SU-DHL-6 (cell line): Measurements from ENCODE around the gene PHPT1.

Experiments used
- H2AFZ ChIP-seq: fragments of 200-600 bp; sonication (generic); 2 replicates; pipeline ENCODE4 v1.6.1; 2014; ENCODE audit warnings: low read depth, mild to moderate bottlenecking, moderate library complexity, mixed read lengths, antibody characterized with exemption, low read length; ENCODE audit not compliant: severe bottlenecking
- H3F3A ChIP-seq: fragments of 200-600 bp; shearing (Covaris generic); 2 replicates; pipeline ENCODE4 v1.6.0; 2016; ENCODE audit warnings: antibody characterized with exemption, mild to moderate bottlenecking; ENCODE audit not compliant: insufficient read depth
- H3K27ac ChIP-seq: fragments of 200-600 bp; sonication (generic); 2 replicates; pipeline ENCODE4 v1.5.1; 2016; ENCODE audit warnings: low read depth, mild to moderate bottlenecking, low read length, moderate library complexity, mixed read lengths
- H3K27me3 ChIP-seq: fragments of 200-600 bp; sonication (generic), shearing (Covaris generic); 2 replicates; pipeline ENCODE4 v1.6.0; 2014; ENCODE audit warnings: mild to moderate bottlenecking, low read length
- H3K36me3 ChIP-seq: fragments of 200-600 bp; sonication (generic); 2 replicates; pipeline ENCODE4 v1.6.1; 2014; ENCODE audit warnings: mild to moderate bottlenecking, low read length, mixed read lengths
- H3K4me2 ChIP-seq: fragments of 300-600, 200-600 bp; shearing (Covaris generic), sonication (generic); 2 replicates; pipeline ENCODE4 v1.6.0; 2014; ENCODE audit warnings: low read length, low read depth, mild to moderate bottlenecking; ENCODE audit not compliant: poor library complexity, severe bottlenecking
- H3K4me3 ChIP-seq: fragments of 200-600 bp; sonication (generic); 2 replicates; pipeline ENCODE4 v1.5.1; 2014; ENCODE audit warnings: antibody characterized with exemption, low read length, mild to moderate bottlenecking, mixed read lengths; ENCODE audit not compliant: insufficient read depth, poor library complexity, severe bottlenecking
- H3K79me2 ChIP-seq: fragments of 200-600 bp; sonication (generic); 2 replicates; pipeline ENCODE4 v1.6.1; 2014; ENCODE audit warnings: mild to moderate bottlenecking, low read length, moderate library complexity; ENCODE audit not compliant: insufficient read depth
- H3K9ac ChIP-seq: fragments of 200-600 bp; sonication (generic); 2 replicates; pipeline ENCODE4 v1.7.0; 2014; ENCODE audit warnings: mild to moderate bottlenecking, low read length
- H3K9me2 ChIP-seq: fragments of 200-600 bp; sonication (generic); replicated peaks from 2 replicates; pipeline ENCODE4 v1.6.1; 2014; ENCODE audit warnings: low read length; ENCODE audit not compliant: insufficient read depth
- H3K9me3 ChIP-seq: fragments of 200-600 bp; sonication (generic); 2 replicates; pipeline ENCODE4 v1.6.1; 2014; ENCODE audit warnings: low read length, mixed read lengths; ENCODE audit not compliant: insufficient read depth
- H4K20me1 ChIP-seq: fragments of 200-600 bp; sonication (generic); 2 replicates; pipeline ENCODE4 v1.6.1; 2014; ENCODE audit warnings: low read depth, mild to moderate bottlenecking, antibody characterized with exemption, low read length, moderate library complexity, mixed read lengths
- CTCF ChIP-seq: fragments of 200-600 bp; sonication (generic); IDR thresholded peaks from one replicate; pipeline ENCODE4 v1.5.1; 2017; ENCODE audit warnings: antibody characterized with exemption, mild to moderate bottlenecking, low read length, moderate library complexity; ENCODE audit not compliant: insufficient read depth, poor library complexity, severe bottlenecking
- EZH2phosphoT487 ChIP-seq: fragments of 200-600 bp; sonication (generic), shearing (Covaris generic); conservative IDR thresholded peaks from 2 replicates; pipeline ENCODE4 v1.6.1; 2018; ENCODE audit warnings: mild to moderate bottlenecking, antibody characterized with exemption, low read length, moderate library complexity, mixed read lengths

The PHPT1 gene

GRCh38 chr9:136851941-136852663 lies 2.9 kb downstream of the PHPT1 start, which contains the start of gene MAMDC4:
Gene MAMDC4, plus strand, starts transcription at chr9:136852346. Its CDS starts 71 bp downstream, at chr9:136852417.
- H3K27ac ChIP-seq = no peak within 1 kb of the TSS
- H3K4me3 ChIP-seq = no peak within 1 kb of the TSS
- H3K27me3 ChIP-seq = no peaks in the 10 kb centered on the region
- no peaks in the 10 kb centered on the region for H3K9me2 ChIP-seq
- no peaks in the 10 kb centered on the region for H3K36me3 ChIP-seq
- H3K79me2 ChIP-seq = no peaks in the 10 kb centered on the region
- no peaks in the 10 kb centered on the region for H3F3A ChIP-seq
- no peaks in the 10 kb centered on the region for H4K20me1 ChIP-seq
- H2AFZ ChIP-seq = no peak within 1 kb of the TSS
- H3K9ac ChIP-seq = no peak within 1 kb of the TSS
- H3K9me3 ChIP-seq = no peaks in the 10 kb centered on the region
- no peak within 1 kb of the TSS for H3K4me2 ChIP-seq
- TF ChIP-seq EZH2phosphoT487 = no peak
- no peak for TF ChIP-seq CTCF

DNA sequence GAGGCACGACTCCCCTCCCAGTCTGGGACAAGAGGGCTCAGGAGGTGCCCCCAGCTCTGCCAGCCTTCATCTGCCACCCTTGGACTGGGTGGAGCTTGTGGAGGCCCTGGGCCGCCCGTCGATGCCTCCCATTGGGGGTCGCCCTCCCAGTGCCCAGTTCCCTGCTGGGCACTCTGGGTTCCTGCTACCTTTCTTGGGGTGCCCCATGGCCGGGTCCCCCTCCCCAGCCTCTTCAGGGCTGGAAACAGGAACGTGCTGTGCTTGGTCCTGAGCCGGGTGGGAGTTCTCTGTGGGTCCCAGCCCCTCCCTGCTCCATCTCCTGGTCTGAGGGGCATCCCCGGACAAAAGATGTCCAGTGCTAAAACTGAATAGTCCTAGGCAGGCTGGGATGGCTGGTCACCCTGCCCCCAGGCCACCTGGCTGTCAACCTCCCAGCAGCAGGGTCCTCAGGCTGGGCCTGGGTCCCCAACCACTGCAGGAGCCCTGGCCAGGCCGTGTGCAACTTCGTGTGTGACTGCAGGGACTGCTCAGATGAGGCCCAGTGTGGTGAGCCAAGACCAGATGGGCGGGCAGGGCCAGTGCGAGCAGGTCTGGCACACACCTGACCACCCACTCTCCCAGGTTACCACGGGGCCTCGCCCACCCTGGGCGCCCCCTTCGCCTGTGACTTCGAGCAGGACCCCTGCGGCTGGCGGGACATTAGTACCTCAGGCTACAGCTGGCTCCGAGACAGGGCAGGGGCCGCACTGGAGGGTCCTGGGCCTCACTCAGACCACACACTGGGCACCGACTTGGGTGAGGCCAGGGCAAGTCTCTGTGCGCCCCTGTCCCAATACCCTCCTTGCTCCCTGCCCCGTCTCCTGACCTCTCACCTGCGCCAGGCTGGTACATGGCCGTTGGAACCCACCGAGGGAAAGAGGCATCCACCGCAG lies 3.7 kb downstream of the PHPT1 start:
- no peaks in the 10 kb centered on the region for H3K36me3 ChIP-seq
- no peaks in the 10 kb centered on the region for H3K9me3 ChIP-seq
- no peak overlapping the region for H3K4me2 ChIP-seq
- no peak overlapping the region for H2AFZ ChIP-seq
- no peaks in the 10 kb centered on the region for H3F3A ChIP-seq
- H4K20me1 ChIP-seq = no peaks in the 10 kb centered on the region
- H3K27me3 ChIP-seq = no peaks in the 10 kb centered on the region
- no peaks in the 10 kb centered on the region for H3K79me2 ChIP-seq
- no peak overlapping the region for H3K4me3 ChIP-seq
- no peak overlapping the region for H3K27ac ChIP-seq
- H3K9me2 ChIP-seq = no peaks in the 10 kb centered on the region
- H3K9ac ChIP-seq = no peak overlapping the region
- TF ChIP-seq CTCF (no peak), EZH2phosphoT487 (no peak)

GRCh38 chr9:136853596-136854112 lies 4.4 kb downstream of the PHPT1 start:
- H3K9me3 ChIP-seq = no peaks in the 10 kb centered on the region
- H4K20me1 ChIP-seq = no peaks in the 10 kb centered on the region
- no peak overlapping the region for H2AFZ ChIP-seq
- H3F3A ChIP-seq = no peaks in the 10 kb centered on the region
- no peaks in the 10 kb centered on the region for H3K36me3 ChIP-seq
- H3K4me3 ChIP-seq = no peak overlapping the region
- H3K9ac ChIP-seq = no peak overlapping the region
- H3K27me3 ChIP-seq = no peaks in the 10 kb centered on the region
- H3K9me2 ChIP-seq = no peaks in the 10 kb centered on the region
- no peak overlapping the region for H3K4me2 ChIP-seq
- H3K27ac ChIP-seq = no peak overlapping the region
- TF ChIP-seq CTCF (no peak), EZH2phosphoT487 (no peak)
- H3K79me2 ChIP-seq = no peaks in the 10 kb centered on the region
